Mammary epithelial cell (primary cell): Measurements from ENCODE around the gene ERVK3-1.

Source experiments
- CTCF ChIP-seq, 2 donors: IDR thresholded peaks in 1 of 2; conservative IDR thresholded peaks in 1 of 2; 2 replicates each; pipeline ENCODE4 v1.5.1; 2011 to 2012; ENCODE audit warnings: inconsistent platforms in 2 of 2, low read length in 2 of 2, mild to moderate bottlenecking in 2 of 2, control low read depth in 1 of 2, low read depth in 1 of 2; ENCODE audit not compliant: insufficient read depth in 1 of 2; ENCODE audit errors: extremely low read depth in 1 of 2
- EZH2 ChIP-seq: IDR thresholded peaks from 2 replicates; pipeline ENCODE4 v1.6.1; 2012; ENCODE audit warnings: low read length, inconsistent platforms, borderline replicate concordance

GRCh38 chr19:58311345-58311865 lies 6.2 kb downstream of the ERVK3-1 start:
- TF ChIP-seq CTCF (conservative IDR thresholded peaks at IDR 0.05 in 1 of 2, IDR thresholded peaks at IDR 0.05 in 1 of 2; ENCODE audit: extremely low read depth in 1 of 2, insufficient read depth in 1 of 2, low read depth in 1 of 2, low read length in 2 of 2) (no peak), EZH2 (no peak)
